NCI-H1436 treated with DMSO at 0.1 percent for 48 hours (cell line): Measurements from ENCODE around the gene PI4KA.

Experiments
- DNase-seq: peaks from one replicate; lab custom pipeline; 2025; lab: John Stamatoyannopoulos, UW

Gene PI4KA

GRCh38 chr22:20793748-20794649 is 64.6 kb downstream of the PI4KA start:
- no peak for DNase-seq

GRCh38 chr22:20792966-20793728 is 65.5 kb downstream of the PI4KA start:
- no peak for DNase-seq

- DNase-seq, result no peak
Measured at GRCh38 chr22:20792221-20792965, 66.2 kb downstream of the PI4KA start.

GRCh38 chr22:20788627-20789344 is 69.8 kb downstream of the PI4KA start:
- no peak for DNase-seq

GRCh38 chr22:20787746-20788626 is 70.6 kb downstream of the PI4KA start:
- DNase-seq, result no peak

- DNase-seq, result no peak
Measured at GRCh38 chr22:20787223-20787622, 71.4 kb downstream of the PI4KA start.

- DNase-seq, result no peak
Measured at GRCh38 chr22:20786536-20786979, 72.1 kb downstream of the PI4KA start.

GRCh38 chr22:20786048-20786447 is 72.6 kb downstream of the PI4KA start:
- no peak for DNase-seq

- no peak for DNase-seq
Measured at GRCh38 chr22:20785415-20785814, 73.2 kb downstream of the PI4KA start.

- no peak for DNase-seq
Measured at GRCh38 chr22:20783844-20784723, 74.5 kb downstream of the PI4KA start.

GRCh38 chr22:20783300-20783673 is 75.3 kb downstream of the PI4KA start:
- no peak for DNase-seq

- DNase-seq, result no peak
Measured at GRCh38 chr22:20782596-20783299, 75.9 kb downstream of the PI4KA start.

GRCh38 chr22:20782083-20782482 is 76.5 kb downstream of the PI4KA start:
- DNase-seq, result no peak

- no peak for DNase-seq
Measured at GRCh38 chr22:20781272-20781990, 77.2 kb downstream of the PI4KA start.

GRCh38 chr22:20779818-20780158 is 78.8 kb downstream of the PI4KA start:
- DNase-seq, result no peak

GRCh38 chr22:20779014-20779817 is 79.4 kb downstream of the PI4KA start:
- no peak for DNase-seq

- no peak for DNase-seq
Measured at GRCh38 chr22:20777420-20778177, 81.0 kb downstream of the PI4KA start.
